GM19099 (cell line): ENCODE results near the gene CFAP74.

ENCODE experiments used
- POLR2A ChIP-seq: IDR thresholded peaks from 3 replicates; pipeline ENCODE4 v1.6.1; 2011; ENCODE audit warnings: low read depth; ENCODE audit not compliant: insufficient read length; ENCODE audit errors: extremely low read depth

The CFAP74 gene

GRCh38 chr1:2014741-2015735 lies 11.5 kb upstream of the CFAP74 start:
- TF ChIP-seq POLR2A, result no peak

- no peak for TF ChIP-seq POLR2A
These were observed 10.6 kb upstream of the CFAP74 start for GRCh38 chr1:2014181-2014580.

GRCh38 chr1:2009101-2010053 lies 5.8 kb upstream of the CFAP74 start:
- no peak for TF ChIP-seq POLR2A

- no peak for TF ChIP-seq POLR2A
These were observed 1.3 kb upstream of the CFAP74 start for GRCh38 chr1:2004856-2005255.

GRCh38 chr1:2001773-2002411 lies 1.7 kb downstream of the CFAP74 start:
- TF ChIP-seq POLR2A, result no peak

- TF ChIP-seq POLR2A, result no peak
These were observed 2.7 kb downstream of the CFAP74 start for GRCh38 chr1:2000850-2001249.

- TF ChIP-seq POLR2A, result no peak
These were observed 3.2 kb downstream of the CFAP74 start for GRCh38 chr1:2000432-2000831.

- TF ChIP-seq POLR2A, result no peak
These were observed 6.0 kb downstream of the CFAP74 start for GRCh38 chr1:1997576-1997975.

GRCh38 chr1:1996207-1996651 lies 7.4 kb downstream of the CFAP74 start:
- no peak for TF ChIP-seq POLR2A

GRCh38 chr1:1994536-1994935 lies 9.1 kb downstream of the CFAP74 start:
- TF ChIP-seq POLR2A, result no peak

GRCh38 chr1:1990222-1990621 lies 13.4 kb downstream of the CFAP74 start:
- no peak for TF ChIP-seq POLR2A

GRCh38 chr1:1989789-1990188 lies 13.8 kb downstream of the CFAP74 start:
- TF ChIP-seq POLR2A, result no peak

GRCh38 chr1:1989102-1989542 lies 14.5 kb downstream of the CFAP74 start:
- no peak for TF ChIP-seq POLR2A

GRCh38 chr1:1988061-1988945 lies 15.3 kb downstream of the CFAP74 start:
- no peak for TF ChIP-seq POLR2A
